Suprapubic skin (tissue), 4 donors: ENCODE data around the gene EFTUD2. TPM values are rescaled to one million over a fixed set of nuclear protein-coding genes. Genes with fewer than 3 reads are reported as not detected.

Source experiments
- DNase-seq, 2 donors: peaks; one replicate each; pipeline ENCODE4 v3.0.0-alpha.2; 2019; ENCODE audit warnings: low spot score in 2 of 2
- H3K27ac ChIP-seq: fragments of 200-600 bp; sonication (generic); one replicate; pipeline ENCODE4 v1.5.1; 2019
- H3K27me3 ChIP-seq: fragments of 200-600 bp; sonication (generic); one replicate; pipeline ENCODE4 v1.5.1; 2019
- H3K36me3 ChIP-seq: fragments of 200-600 bp; sonication (generic); one replicate; pipeline ENCODE4 v1.5.1; 2019
- H3K4me1 ChIP-seq: fragments of 200-600 bp; sonication (generic); one replicate; pipeline ENCODE4 v1.5.1; 2019
- H3K4me3 ChIP-seq: fragments of 200-600 bp; sonication (generic); one replicate; pipeline ENCODE4 v1.5.1; 2019; ENCODE audit warnings: mild to moderate bottlenecking
- H3K9me3 ChIP-seq: fragments of 200-600 bp; sonication (generic); one replicate; pipeline ENCODE4 v1.5.1; 2019
- CTCF ChIP-seq, 2 donors: fragments of 200-600 bp in 1 of 2; fragments of 450-650 bp in 1 of 2; sonication (generic) in 1 of 2; IDR thresholded peaks; one replicate each; pipeline ENCODE4 v1.5.1; 2016 to 2019; ENCODE audit warnings: antibody characterized with exemption in 2 of 2, mild to moderate bottlenecking in 1 of 2, moderate library complexity in 1 of 2
- EP300 ChIP-seq: sonication (generic); formaldehyde crosslinking; IDR thresholded peaks from one replicate; pipeline ENCODE4 v1.6.1; 2017; ENCODE audit warnings: antibody characterized with exemption
- POLR2A ChIP-seq, 2 donors: fragments of 450-650 bp; IDR thresholded peaks; one replicate each; pipeline ENCODE4 v1.6.1; 2017; ENCODE audit warnings: antibody characterized with exemption in 2 of 2, mild to moderate bottlenecking in 2 of 2, moderate library complexity in 2 of 2
- POLR2AphosphoS5 ChIP-seq, 3 donors: sonication (generic); formaldehyde crosslinking; IDR thresholded peaks; one replicate each; pipeline ENCODE4 v1.6.1; 2017; ENCODE audit warnings: antibody characterized with exemption in 3 of 3
- WGBS: methylation state at CpG from one replicate; pipeline ENCODE4 v1.1.5; 2018; 5-methylcytosine and 5-hydroxymethylcytosine counted together
- total RNA-seq, 4 donors: library from RNA; depleted of rRNA; stranded (reverse); fragments of >200 nt; gene quantifications; one replicate each; pipeline ENCODE4 v1.1.0, GENCODE V29; 2016

Gene EFTUD2
- total RNA-seq, 4 donors from 2014 or later = 46.6 to 114 (median 94.7) TPM

- Histone ChIP-seq H3K4me3 (no peak overlapping the region), H3K4me1 (no peaks in the 10 kb centered on the region), H3K9me3 (no peaks in the 10 kb centered on the region), H3K27ac (no peak overlapping the region), H3K27me3 (no peaks in the 10 kb centered on the region), H3K36me3 (no peaks in the 10 kb centered on the region)
- 95% methylated on average over 18 of the region's 18 CpGs for WGBS
- DNase-seq = no peak
- TF ChIP-seq POLR2A (IDR thresholded peaks at IDR 0.05) = no peak
- no peak for TF ChIP-seq CTCF (IDR thresholded peaks at IDR 0.05)
- TF ChIP-seq POLR2AphosphoS5 (IDR thresholded peaks at IDR 0.05) = no peak
- no peak for TF ChIP-seq EP300
Observed at GRCh38 chr17:44925731-44926697, 26.8 kb upstream of the EFTUD2 start.

GRCh38 chr17:44924107-44924544 lies 24.9 kb upstream of the EFTUD2 start:
- DNase-seq = peak in 1 of 2 donors; percentile 25
- 89% methylated on average over 9 of the region's 9 CpGs for WGBS
- Histone ChIP-seq H3K4me1 (peaks cover 4% of the 10 kb centered on the region), H3K27ac (no peak overlapping the region), H3K4me3 (no peak overlapping the region), H3K27me3 (no peaks in the 10 kb centered on the region), H3K9me3 (no peaks in the 10 kb centered on the region), H3K36me3 (no peaks in the 10 kb centered on the region)
- TF ChIP-seq EP300 (no peak), POLR2A (IDR thresholded peaks at IDR 0.05) (no peak), CTCF (IDR thresholded peaks at IDR 0.05) (no peak), POLR2AphosphoS5 (IDR thresholded peaks at IDR 0.05) (no peak)

DNA sequence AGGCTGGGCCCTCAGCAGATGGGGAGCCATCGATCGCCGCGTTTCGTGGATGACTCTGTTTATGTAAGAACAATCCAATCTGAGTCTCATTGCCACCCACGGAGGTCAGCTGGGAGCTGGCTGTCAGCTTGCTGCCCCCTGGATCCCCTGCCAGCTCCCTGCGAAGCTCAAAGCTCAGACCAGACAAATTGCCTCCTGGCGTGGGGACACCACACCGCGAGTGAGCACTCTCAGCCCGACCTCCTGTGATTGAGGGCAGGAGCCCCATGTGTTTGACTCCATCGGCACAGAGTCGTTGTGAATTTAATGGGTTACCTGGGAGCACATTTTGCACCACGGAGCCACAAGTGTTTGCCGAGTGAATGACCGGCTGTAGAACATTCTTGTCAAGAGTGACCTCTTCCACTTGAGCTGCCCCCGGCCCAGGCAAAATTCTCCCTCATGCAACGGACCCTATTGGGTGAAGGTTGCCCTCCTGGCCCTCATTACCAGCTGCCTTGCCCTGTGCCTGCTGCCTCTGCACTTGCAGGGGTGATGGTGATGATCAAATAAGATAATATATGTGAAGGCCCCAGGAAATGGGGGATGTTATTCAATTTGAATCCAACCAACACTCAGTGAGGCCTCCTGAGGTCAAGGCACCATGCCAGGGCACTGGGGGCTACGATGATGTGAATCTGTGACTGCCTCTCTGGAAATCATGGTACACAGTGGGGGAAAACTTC lies 23.7 kb upstream of the EFTUD2 start:
- no peaks in the 10 kb centered on the region for H3K9me3 ChIP-seq
- no peaks in the 10 kb centered on the region for H3K27me3 ChIP-seq
- DNase-seq = peak in 1 of 2 donors; percentile 48
- H3K36me3 ChIP-seq = no peaks in the 10 kb centered on the region
- H3K4me3 ChIP-seq = no peak overlapping the region
- H3K4me1 ChIP-seq = peaks cover 7% of the 10 kb centered on the region
- 83% methylated on average over 9 of the region's 19 CpGs for WGBS
- TF ChIP-seq POLR2A (IDR thresholded peaks at IDR 0.05) = no peak
- no peak for TF ChIP-seq POLR2AphosphoS5 (IDR thresholded peaks at IDR 0.05)
- no peak for TF ChIP-seq CTCF (IDR thresholded peaks at IDR 0.05)
- no peak for TF ChIP-seq EP300
- H3K27ac ChIP-seq = no peak overlapping the region

DNA sequence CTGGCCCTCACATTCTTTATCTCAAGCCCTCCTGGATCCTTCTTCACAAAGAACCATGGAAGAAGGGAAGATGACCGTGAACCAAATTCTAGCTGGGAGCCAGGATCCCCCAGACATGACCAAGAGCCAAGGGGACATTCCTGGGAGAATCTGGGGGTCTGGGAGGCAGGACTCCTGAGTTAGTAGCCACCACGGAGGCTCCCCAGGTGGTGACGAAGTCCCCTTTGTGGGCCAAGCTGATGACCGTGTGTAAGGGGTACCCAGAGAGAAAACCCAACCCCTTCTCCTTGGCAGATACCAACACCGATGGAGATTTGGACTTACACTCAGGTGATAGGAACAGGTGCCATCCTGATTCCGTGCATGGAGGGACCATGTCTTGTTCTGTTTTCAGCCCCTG lies 22.9 kb upstream of the EFTUD2 start:
- Histone ChIP-seq H3K27me3 (no peaks in the 10 kb centered on the region), H3K4me1 (peaks cover 15% of the 10 kb centered on the region), H3K27ac (no peak overlapping the region), H3K4me3 (no peak overlapping the region), H3K9me3 (no peaks in the 10 kb centered on the region), H3K36me3 (no peaks in the 10 kb centered on the region)
- TF ChIP-seq EP300 (no peak), CTCF (IDR thresholded peaks at IDR 0.05) (no peak), POLR2A (IDR thresholded peaks at IDR 0.05) (no peak), POLR2AphosphoS5 (IDR thresholded peaks at IDR 0.05) (no peak)
- no peak for DNase-seq
- WGBS = 91% methylated on average over 5 of the region's 6 CpGs
